ENCODE data around the gene GCAT.

DNA sequence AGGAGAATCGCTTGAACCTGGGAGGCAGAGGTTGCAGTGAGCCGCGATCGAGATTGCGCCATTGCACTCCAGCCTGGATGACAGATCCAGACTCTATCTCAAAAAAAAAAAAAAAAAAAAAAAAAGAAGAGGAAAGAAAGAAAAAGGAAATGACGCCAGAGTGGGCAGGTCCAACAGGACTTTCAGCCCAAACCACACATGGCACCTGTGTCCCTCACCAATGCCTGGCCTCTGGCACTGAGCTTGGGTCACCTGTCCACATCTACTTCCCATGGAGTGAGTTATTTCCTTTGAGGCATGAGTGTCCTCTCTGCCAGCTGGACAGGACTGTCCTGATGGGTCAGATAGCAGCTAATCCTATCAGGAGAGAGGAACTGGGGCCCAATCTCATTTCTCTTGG lies 15.2 kb upstream of the GCAT start:
- TF ChIP-seq EZH2 (IDR thresholded peaks at IDR 0.05) (no peak), FOXP2 (optimal IDR thresholded peaks at IDR 0.05; ENCODE audit: control extremely low read depth, extremely low read length, insufficient read depth) (no peak), POLR2AphosphoS5 (IDR thresholded peaks at IDR 0.05; ENCODE audit: borderline replicate concordance, low read depth, low read length) (no peak)
